ENCODE data around the gene GATAD2A. TPM values are rescaled to one million over a fixed set of nuclear protein-coding genes. Genes with fewer than 3 reads are reported as not detected.

Gene GATAD2A
- total and polyA plus RNA-seq, 7 experiments from 2014 or later = 11.3 to 123 (median 102) TPM

DNA sequence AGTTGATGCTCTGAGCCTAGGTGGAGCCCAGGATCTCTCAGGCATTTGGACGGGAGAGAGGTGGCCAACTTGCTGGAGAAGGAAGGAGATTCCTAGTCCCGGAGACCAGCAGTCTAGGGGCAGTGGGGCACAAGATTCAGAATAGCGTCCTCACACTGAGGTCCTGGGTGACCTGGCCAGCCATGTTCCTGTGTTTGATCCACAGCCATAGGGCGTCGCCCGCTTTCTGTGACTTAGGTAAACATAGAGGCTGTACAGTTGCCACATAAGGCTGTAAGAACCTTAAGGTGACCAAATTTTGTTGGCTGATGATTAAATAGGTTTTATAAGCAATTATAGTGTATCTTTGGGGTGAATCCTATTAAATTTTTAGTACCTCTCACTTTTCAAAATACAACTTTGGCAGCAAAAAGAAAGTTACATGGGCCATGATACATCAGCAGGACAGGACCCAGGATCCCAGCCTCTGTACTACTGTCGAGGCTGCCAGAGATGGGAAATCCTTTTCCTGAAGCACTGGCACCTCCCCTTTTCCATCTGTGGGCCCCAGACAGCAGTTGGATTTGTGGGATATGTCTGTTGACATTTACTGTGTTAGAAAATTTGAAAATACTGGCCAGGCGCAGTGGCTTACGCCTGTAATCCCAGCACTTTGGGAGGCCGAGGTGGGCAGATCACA lies 72.4 kb downstream of the GATAD2A start:
- Histone ChIP-seq H3K27me3 (ENCODE audit: control insufficient read depth in 2 of 2, insufficient read depth in 2 of 2, low read length in 2 of 2) (no peaks in the 10 kb centered on the region), H3K4me1 (ENCODE audit: control insufficient read depth in 2 of 2, insufficient read depth in 2 of 2, low read length in 2 of 2) (peaks cover 23 to 24% of the 10 kb centered on the region in 2 donors), H3K27ac (ENCODE audit: low read depth, low read length) (no peak overlapping the region), H3K4me3 (ENCODE audit: low read length) (no peak overlapping the region), H3K9me3 (ENCODE audit: control insufficient read depth in 2 of 3, low read length in 3 of 3) (no peaks in the 10 kb centered on the region), H3K36me3 (ENCODE audit: control insufficient read depth in 2 of 3, insufficient read depth in 3 of 3, low read length in 3 of 3) (peaks cover 0 to 42% (median 0%) of the 10 kb centered on the region in 3 experiments)
- peaks cover 0 to 23% (median 7%) of the 10 kb centered on the region in 5 donors for H3K36me3 Mint-ChIP-seq
- H3K9me3 Mint-ChIP-seq = no peaks in the 10 kb centered on the region
- ATAC-seq (no peak), DNase-seq (no peak)
- intact Hi-C loops (cut with micrococcal nuclease) = loop anchor here in 1 of 2 donors (5.0 kb wide), 1 partner anchor 41 kb away; no protein-coding TSS in a partner anchor
- peak overlapping the region; percentile 46 to 85 (median 80) for H3K27ac Mint-ChIP-seq
- ChIA-PET CTCF (interaction anchor here (2.1 kb wide), 1 partner anchor 72 kb away, joined by 5 read pairs; the partner anchor contains the start of gene GATAD2A), POLR2A (no interaction called here)
- peaks cover 45 to 89% (median 82%) of the 10 kb centered on the region in 7 donors for H3K4me1 Mint-ChIP-seq
- no peaks in the 10 kb centered on the region for H3K27me3 Mint-ChIP-seq
- H3K4me3 Mint-ChIP-seq = peak overlapping the region in 2 of 10 donors; percentile 16 to 37

- H3K4me3 Mint-ChIP-seq = peak overlapping the region in 3 of 10 donors; percentile 13 to 29 (median 22)
- no peak for ATAC-seq
- intact Hi-C loops (cut with micrococcal nuclease) = loop anchor here in 1 of 2 donors (10.0 kb wide), 1 partner anchor 416 kb away; the partner anchor contains the start of gene SLC25A42
Observed at GRCh38 chr19:19480688-19481087, 75.2 kb downstream of the GATAD2A start.

DNA sequence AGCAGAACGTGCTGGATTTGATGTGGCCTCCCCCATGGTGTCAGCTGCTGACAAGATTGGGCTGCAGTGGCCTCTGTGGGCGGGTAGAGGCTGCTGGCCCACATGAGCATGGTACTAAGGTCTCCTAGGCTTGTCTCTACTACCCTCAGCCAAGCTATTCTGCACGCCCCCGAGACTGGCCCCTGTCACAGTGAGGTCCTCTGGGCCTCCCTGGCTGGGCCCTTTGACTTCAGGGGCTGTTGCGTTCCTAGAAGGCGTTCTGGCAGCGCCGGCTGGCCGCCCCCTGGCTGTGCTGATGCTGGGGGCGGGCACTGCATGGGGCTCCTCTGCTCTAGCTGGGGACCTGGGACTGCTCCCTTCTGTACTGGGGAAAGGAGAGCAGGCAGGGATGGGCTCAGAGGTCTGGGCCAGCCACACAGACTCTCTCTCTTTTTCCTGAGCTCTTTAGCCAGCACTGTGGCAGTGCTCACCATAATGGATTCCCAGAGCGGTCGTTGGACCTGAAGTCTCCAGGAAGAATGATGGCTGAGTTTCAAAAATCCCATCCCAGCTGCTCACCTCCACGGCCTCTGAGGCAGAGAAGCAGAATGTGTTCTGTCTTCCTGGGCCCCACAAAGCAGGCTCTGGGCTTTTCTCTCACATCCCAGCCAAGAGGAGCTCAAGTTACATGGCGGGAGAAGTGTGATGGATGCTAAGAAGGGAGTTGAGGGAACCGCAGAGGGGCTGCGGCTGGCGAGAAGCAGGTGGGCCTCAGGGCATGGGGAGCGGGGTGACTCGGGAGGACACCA lies 77.5 kb downstream of the GATAD2A start:
- H3K9me3 ChIP-seq (ENCODE audit: control insufficient read depth in 2 of 3, low read length in 3 of 3) = no peaks in the 10 kb centered on the region
- H3K27ac ChIP-seq (ENCODE audit: low read depth, low read length) = peak overlapping the region; percentile 39
- peak overlapping the region in 1 of 10 donors; percentile 18 for H3K4me3 Mint-ChIP-seq
- intact Hi-C loops (cut with micrococcal nuclease) = loop anchor here in 1 of 2 donors (10.0 kb wide), 1 partner anchor 418 kb away; the partner anchor contains the start of gene SLC25A42
- peaks cover 0 to 11% (median 3%) of the 10 kb centered on the region in 5 donors for H3K36me3 Mint-ChIP-seq
- ATAC-seq (no peak), DNase-seq (no peak)
- H3K27me3 Mint-ChIP-seq = no peaks in the 10 kb centered on the region
- peaks cover 0 to 21% (median 0%) of the 10 kb centered on the region in 3 experiments for H3K36me3 ChIP-seq (ENCODE audit: control insufficient read depth in 2 of 3, insufficient read depth in 3 of 3, low read length in 3 of 3)
- ChIA-PET POLR2A (interaction anchor here (0.7 to 1.3 kb wide), 5 partner anchors 44 to 110 kb away, joined by 3 read pairs; no protein-coding TSS in a partner anchor), CTCF (no interaction called here)
- H3K4me1 Mint-ChIP-seq = peaks cover 24 to 82% (median 68%) of the 10 kb centered on the region in 7 donors
- H3K27ac Mint-ChIP-seq = peak overlapping the region; percentile 60 to 87 (median 72)
- H3K4me1 ChIP-seq (ENCODE audit: control insufficient read depth in 2 of 2, insufficient read depth in 2 of 2, low read length in 2 of 2) = peaks cover 10 to 35% of the 10 kb centered on the region in 2 donors
- H3K27me3 ChIP-seq (ENCODE audit: control insufficient read depth in 2 of 2, insufficient read depth in 2 of 2, low read length in 2 of 2) = no peaks in the 10 kb centered on the region
- no peak overlapping the region for H3K4me3 ChIP-seq (ENCODE audit: low read length)
- no peaks in the 10 kb centered on the region for H3K9me3 Mint-ChIP-seq

More at GRCh38 chr19:19480688-19481087, 75.2 kb downstream of the GATAD2A start:
- H3K4me1 Mint-ChIP-seq = peaks cover 35 to 82% (median 71%) of the 10 kb centered on the region in 7 donors
- peak overlapping the region in 8 of 9 donors; percentile 22 to 85 (median 72) for H3K27ac Mint-ChIP-seq
- H3K27me3 Mint-ChIP-seq = no peaks in the 10 kb centered on the region
- Histone ChIP-seq H3K27ac (ENCODE audit: low read depth, low read length) (no peak overlapping the region), H3K4me1 (ENCODE audit: control insufficient read depth in 2 of 2, insufficient read depth in 2 of 2, low read length in 2 of 2) (peaks cover 12 to 21% of the 10 kb centered on the region in 2 donors), H3K4me3 (ENCODE audit: low read length) (no peak overlapping the region), H3K36me3 (ENCODE audit: control insufficient read depth in 2 of 3, insufficient read depth in 3 of 3, low read length in 3 of 3) (peaks cover 0 to 24% (median 0%) of the 10 kb centered on the region in 3 experiments), H3K9me3 (ENCODE audit: control insufficient read depth in 2 of 3, low read length in 3 of 3) (no peaks in the 10 kb centered on the region), H3K27me3 (ENCODE audit: control insufficient read depth in 2 of 2, insufficient read depth in 2 of 2, low read length in 2 of 2) (no peaks in the 10 kb centered on the region)
- no peak for DNase-seq
- CTCF ChIA-PET = interaction anchor here (0.6 to 1.0 kb wide), 2 partner anchors 77 to 186 kb away, joined by 3 read pairs; no protein-coding TSS in a partner anchor
- POLR2A ChIA-PET = interaction anchor here (0.6 kb wide), 1 partner anchor 11 kb away, joined by 4 read pairs; no protein-coding TSS in a partner anchor
- H3K9me3 Mint-ChIP-seq = no peaks in the 10 kb centered on the region
- H3K36me3 Mint-ChIP-seq = peaks cover 0 to 16% (median 7%) of the 10 kb centered on the region in 5 donors

- Mint-ChIP-seq H3K27ac (peak overlapping the region; percentile 70 to 99 (median 97)), H3K4me1 (peaks cover 38 to 86% (median 74%) of the 10 kb centered on the region in 7 donors), H3K4me3 (peak overlapping the region in 3 of 10 donors; percentile 16 to 47 (median 25)), H3K27me3 (no peaks in the 10 kb centered on the region), H3K36me3 (peaks cover 0 to 9% (median 0%) of the 10 kb centered on the region in 5 donors), H3K9me3 (no peaks in the 10 kb centered on the region)
- ChIA-PET POLR2A (interaction anchor here (1.4 to 6.4 kb wide), 2 partner anchors 23 to 120 kb away, joined by 5 to 101 read pairs; no protein-coding TSS in a partner anchor), CTCF (interaction anchor here (1.1 kb wide), 1 partner anchor 81 kb away, joined by 3 read pairs; the partner anchor contains the start of gene GATAD2A)
- Histone ChIP-seq H3K9me3 (ENCODE audit: control insufficient read depth in 2 of 3, low read length in 3 of 3) (no peaks in the 10 kb centered on the region), H3K4me1 (ENCODE audit: control insufficient read depth in 2 of 2, insufficient read depth in 2 of 2, low read length in 2 of 2) (peaks cover 32 to 54% of the 10 kb centered on the region in 2 donors), H3K27ac (ENCODE audit: low read depth, low read length) (peak overlapping the region; percentile 81), H3K36me3 (ENCODE audit: control insufficient read depth in 2 of 3, insufficient read depth in 3 of 3, low read length in 3 of 3) (peaks cover 0 to 17% (median 0%) of the 10 kb centered on the region in 3 experiments), H3K4me3 (ENCODE audit: low read length) (no peak overlapping the region), H3K27me3 (ENCODE audit: control insufficient read depth in 2 of 2, insufficient read depth in 2 of 2, low read length in 2 of 2) (no peaks in the 10 kb centered on the region)
- DNase-seq (no peak), ATAC-seq (no peak)
- intact Hi-C loops (cut with micrococcal nuclease) = loop anchor here (5.0 to 10.0 kb wide), 2 partner anchors 421 to 423 kb away; partner anchors contain the start of gene SLC25A42 (in 2 of the 2)
Observed at GRCh38 chr19:19485161-19485997, 79.9 kb downstream of the GATAD2A start.

DNA sequence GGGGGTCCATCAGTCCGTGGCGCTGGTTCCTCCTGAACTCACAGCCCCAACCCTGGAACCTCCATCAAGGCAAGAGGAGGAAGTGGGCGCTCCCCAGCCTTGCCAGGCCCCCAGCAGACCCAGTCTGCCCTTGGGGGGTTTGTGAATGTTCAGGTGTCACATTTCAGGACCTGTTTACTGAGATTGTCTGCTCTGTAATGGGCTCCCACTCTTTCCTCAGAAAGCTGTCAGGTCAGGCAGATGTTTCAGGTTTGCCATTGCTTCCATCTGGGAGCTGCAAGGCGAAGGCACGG lies 80.5 kb downstream of the GATAD2A start:
- Histone ChIP-seq H3K4me3 (ENCODE audit: low read length) (no peak overlapping the region), H3K27me3 (ENCODE audit: control insufficient read depth in 2 of 2, insufficient read depth in 2 of 2, low read length in 2 of 2) (no peaks in the 10 kb centered on the region), H3K9me3 (ENCODE audit: control insufficient read depth in 2 of 3, low read length in 3 of 3) (no peaks in the 10 kb centered on the region), H3K36me3 (ENCODE audit: control insufficient read depth in 2 of 3, insufficient read depth in 3 of 3, low read length in 3 of 3) (peaks cover 0 to 17% (median 0%) of the 10 kb centered on the region in 3 experiments), H3K27ac (ENCODE audit: low read depth, low read length) (peak overlapping the region; percentile 81), H3K4me1 (ENCODE audit: control insufficient read depth in 2 of 2, insufficient read depth in 2 of 2, low read length in 2 of 2) (peaks cover 33 to 51% of the 10 kb centered on the region in 2 donors)
- POLR2A ChIA-PET = interaction anchor here (6.4 kb wide), 1 partner anchor 121 kb away, joined by 101 read pairs; no protein-coding TSS in a partner anchor
- Mint-ChIP-seq H3K4me3 (peak overlapping the region in 2 of 10 donors; percentile 16 to 47), H3K4me1 (peaks cover 37 to 83% (median 71%) of the 10 kb centered on the region in 7 donors), H3K27ac (peak overlapping the region in 8 of 9 donors; percentile 81 to 99 (median 97)), H3K27me3 (no peaks in the 10 kb centered on the region), H3K36me3 (peaks cover 0 to 12% (median 0%) of the 10 kb centered on the region in 5 donors), H3K9me3 (no peaks in the 10 kb centered on the region)
- DNase-seq (no peak), ATAC-seq (no peak)
- CTCF ChIA-PET = interaction anchor here (1.1 kb wide), 1 partner anchor 81 kb away, joined by 3 read pairs; the partner anchor contains the start of gene GATAD2A
- intact Hi-C loops (cut with micrococcal nuclease) = loop anchor here (5.0 to 10.0 kb wide), 2 partner anchors 421 to 424 kb away; partner anchors contain the start of gene SLC25A42 (in 2 of the 2)
